Left ventricle myocardium inferior (tissue), 1 donor: ENCODE measurements around the gene SOX15. TPM values are rescaled to one million over a fixed set of nuclear protein-coding genes. Genes with fewer than 3 reads are reported as not detected.

Source experiments
- DNase-seq: peaks from one replicate; pipeline ENCODE4 v3.0.0-alpha.2; 2020
- H3K27ac ChIP-seq: fragments of 200-600 bp; replicated peaks from 2 replicates; pipeline ENCODE4 v1.8.0; 2021
- H3K27me3 ChIP-seq: fragments of 200-600 bp; 2 replicates; pipeline ENCODE4 v1.8.0; 2021; ENCODE audit warnings: low read depth
- H3K36me3 ChIP-seq: fragments of 200-600 bp; 2 replicates; pipeline ENCODE4 v1.8.0; 2021
- H3K4me1 ChIP-seq: fragments of 200-600 bp; 2 replicates; pipeline ENCODE4 v1.8.0; 2021
- H3K4me3 ChIP-seq: fragments of 200-600 bp; 2 replicates; pipeline ENCODE4 v1.8.0; 2021; ENCODE audit warnings: mild to moderate bottlenecking, moderate library complexity
- H3K9me3 ChIP-seq: fragments of 200-600 bp; replicated peaks from 2 replicates; pipeline ENCODE4 v1.8.0; 2021
- intact Hi-C: fragments of 100-400 bp; cut with micrococcal nuclease; formaldehyde crosslinking; loops from one replicate; pipeline ENCODE4 v1.11.0; 2022
- total RNA-seq: library from RNA; stranded (reverse); fragmentation: NEBNext Ultra II Directional; extraction: Animal tissue kit (Norgen Biotek cat#: 25700); gene quantifications from one replicate; pipeline ENCODE4 v1.2.1, GENCODE V29; 2021
- TF ChIP-seq, protein P1 (sequence below): fragments of 200-600 bp; IDR thresholded peaks from 2 replicates; pipeline ENCODE4 v1.8.0; 2021; ENCODE audit warnings: antibody characterized with exemption, mild to moderate bottlenecking, borderline replicate concordance
- donor health status: DM: no; HTN: yes; CAD: no; lungs with severe emphysema.

The SOX15 gene
- total RNA-seq, 1 donor from 2014 or later: 1.9 TPM

DNA sequence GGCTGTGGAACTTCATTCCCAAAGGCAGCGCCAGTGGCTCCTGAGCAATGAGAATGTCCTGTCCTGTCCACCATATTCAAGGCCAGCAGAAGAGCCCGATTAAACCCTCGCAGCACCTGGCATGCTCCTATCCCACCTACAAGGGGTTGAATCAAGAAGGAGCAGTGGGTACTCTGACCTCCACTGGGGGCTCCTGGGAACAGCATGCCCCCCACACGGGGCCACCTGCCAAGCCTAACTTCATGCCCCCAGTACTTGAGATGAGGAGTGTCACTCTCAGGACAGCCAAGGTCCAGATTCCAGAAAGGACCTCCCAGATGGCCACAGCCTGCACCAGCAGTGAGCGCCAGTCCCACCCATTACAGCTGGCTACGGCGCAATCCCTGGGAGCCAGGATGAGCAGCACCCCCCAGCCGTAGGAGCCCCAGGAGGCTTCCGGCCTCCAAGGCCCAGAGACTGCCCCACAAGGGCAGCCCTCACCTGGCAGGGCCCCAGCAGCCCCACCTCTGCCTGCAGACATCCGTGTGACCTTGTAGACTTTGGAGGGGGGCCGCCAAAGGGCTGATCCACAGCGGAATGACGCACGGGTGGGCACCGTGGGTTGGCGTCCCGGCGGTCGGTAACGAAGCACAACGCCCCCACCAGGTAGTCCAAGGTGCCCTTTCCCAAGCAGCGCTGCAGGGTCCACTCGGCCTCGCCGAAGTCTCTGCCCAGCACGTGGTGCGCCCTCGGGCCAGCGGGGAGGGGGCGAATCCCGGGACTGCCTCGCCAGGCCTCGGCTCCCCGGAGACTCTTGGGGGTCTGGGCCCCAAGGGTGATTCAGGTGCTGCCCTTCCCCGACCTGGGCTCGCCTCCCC is 7.3 kb downstream of the SOX15 start:
- Histone ChIP-seq H3K4me1 (peaks cover 77% of the 10 kb centered on the region), H3K27ac (peak overlapping the region; percentile 96), H3K36me3 (peaks cover 25% of the 10 kb centered on the region), H3K27me3 (no peaks in the 10 kb centered on the region), H3K9me3 (no peaks in the 10 kb centered on the region), H3K4me3 (peak overlapping the region; percentile 76)
- TF ChIP-seq, protein P1, sequence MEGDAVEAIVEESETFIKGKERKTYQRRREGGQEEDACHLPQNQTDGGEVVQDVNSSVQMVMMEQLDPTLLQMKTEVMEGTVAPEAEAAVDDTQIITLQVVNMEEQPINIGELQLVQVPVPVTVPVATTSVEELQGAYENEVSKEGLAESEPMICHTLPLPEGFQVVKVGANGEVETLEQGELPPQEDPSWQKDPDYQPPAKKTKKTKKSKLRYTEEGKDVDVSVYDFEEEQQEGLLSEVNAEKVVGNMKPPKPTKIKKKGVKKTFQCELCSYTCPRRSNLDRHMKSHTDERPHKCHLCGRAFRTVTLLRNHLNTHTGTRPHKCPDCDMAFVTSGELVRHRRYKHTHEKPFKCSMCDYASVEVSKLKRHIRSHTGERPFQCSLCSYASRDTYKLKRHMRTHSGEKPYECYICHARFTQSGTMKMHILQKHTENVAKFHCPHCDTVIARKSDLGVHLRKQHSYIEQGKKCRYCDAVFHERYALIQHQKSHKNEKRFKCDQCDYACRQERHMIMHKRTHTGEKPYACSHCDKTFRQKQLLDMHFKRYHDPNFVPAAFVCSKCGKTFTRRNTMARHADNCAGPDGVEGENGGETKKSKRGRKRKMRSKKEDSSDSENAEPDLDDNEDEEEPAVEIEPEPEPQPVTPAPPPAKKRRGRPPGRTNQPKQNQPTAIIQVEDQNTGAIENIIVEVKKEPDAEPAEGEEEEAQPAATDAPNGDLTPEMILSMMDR: no peak
- DNase-seq: no peak
- intact Hi-C loops: no loop called here

DNA sequence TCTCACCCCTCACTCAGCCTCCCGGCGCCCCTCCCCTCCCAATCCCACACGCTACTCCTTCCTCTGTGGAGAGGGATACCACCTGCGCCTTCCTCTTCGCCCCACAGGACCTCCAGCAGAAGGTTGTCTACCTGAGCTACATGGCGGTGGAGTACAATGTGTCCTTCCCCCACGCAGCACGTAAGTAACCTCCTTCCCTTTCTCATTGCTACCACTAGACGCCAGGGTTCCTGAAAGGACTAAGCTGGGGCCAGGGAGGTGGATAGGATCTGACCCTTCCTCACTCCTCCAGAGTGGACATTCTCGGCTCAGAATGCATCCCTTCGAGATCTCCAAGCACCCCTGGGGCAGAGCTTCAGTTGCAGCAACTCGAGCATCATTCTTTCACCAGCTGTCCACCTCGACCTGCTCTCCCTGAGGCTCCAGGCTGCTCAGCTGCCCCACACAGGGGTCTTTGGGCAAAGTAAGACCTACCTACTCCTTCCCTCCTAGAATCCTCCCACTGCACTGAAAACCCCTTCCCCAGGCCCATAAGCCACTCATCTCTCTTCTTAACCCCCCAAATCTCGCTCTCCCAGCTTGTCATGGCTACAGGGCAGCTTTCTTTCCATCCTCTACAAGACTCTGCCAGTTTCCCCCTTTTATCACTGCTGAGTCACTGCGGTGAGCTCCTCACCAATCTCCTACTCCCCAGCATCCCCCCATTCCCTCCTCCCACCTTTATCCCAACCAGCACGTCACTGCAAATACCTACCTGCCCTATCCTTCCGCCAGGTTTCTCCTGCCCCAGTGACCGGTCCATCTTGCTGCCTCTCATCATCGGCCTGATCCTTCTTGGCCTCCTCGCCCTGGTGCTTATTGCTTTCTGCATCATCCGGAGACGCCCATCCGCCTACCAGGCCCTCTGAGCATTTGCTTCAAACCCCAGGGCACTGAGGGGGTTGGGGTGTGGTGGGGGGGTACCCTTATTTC is 9.0 kb downstream of the SOX15 start:
- intact Hi-C loops: no loop called here
- DNase-seq: no peak
- TF ChIP-seq, protein P1: no peak
- peaks cover 36% of the 10 kb centered on the region for H3K36me3 ChIP-seq
- no peaks in the 10 kb centered on the region for H3K27me3 ChIP-seq
- peaks cover 87% of the 10 kb centered on the region for H3K4me1 ChIP-seq
- no peaks in the 10 kb centered on the region for H3K9me3 ChIP-seq
- peak overlapping the region; percentile 76 for H3K4me3 ChIP-seq
- H3K27ac ChIP-seq: peak overlapping the region; percentile 96

DNA sequence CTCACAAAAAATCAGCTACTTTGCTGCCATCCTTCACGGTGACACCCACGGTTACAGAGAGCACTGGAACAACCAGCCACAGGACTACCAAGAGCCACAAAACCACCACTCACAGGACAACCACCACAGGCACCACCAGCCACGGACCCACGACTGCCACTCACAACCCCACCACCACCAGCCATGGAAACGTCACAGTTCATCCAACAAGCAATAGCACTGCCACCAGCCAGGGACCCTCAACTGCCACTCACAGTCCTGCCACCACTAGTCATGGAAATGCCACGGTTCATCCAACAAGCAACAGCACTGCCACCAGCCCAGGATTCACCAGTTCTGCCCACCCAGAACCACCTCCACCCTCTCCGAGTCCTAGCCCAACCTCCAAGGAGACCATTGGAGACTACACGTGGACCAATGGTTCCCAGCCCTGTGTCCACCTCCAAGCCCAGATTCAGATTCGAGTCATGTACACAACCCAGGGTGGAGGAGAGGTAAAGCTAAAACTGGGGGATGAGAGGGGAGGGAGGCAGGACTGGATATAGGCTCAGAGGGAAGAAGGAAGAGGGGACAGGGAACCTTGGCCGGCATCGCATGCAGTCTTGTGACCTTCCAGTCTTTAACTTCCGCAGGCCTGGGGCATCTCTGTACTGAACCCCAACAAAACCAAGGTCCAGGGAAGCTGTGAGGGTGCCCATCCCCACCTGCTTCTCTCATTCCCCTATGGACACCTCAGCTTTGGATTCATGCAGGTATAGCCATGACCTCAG is 9.9 kb downstream of the SOX15 start:
- intact Hi-C loops: no loop called here
- peaks cover 88% of the 10 kb centered on the region for H3K4me1 ChIP-seq
- H3K9me3 ChIP-seq: no peaks in the 10 kb centered on the region
- TF ChIP-seq, protein P1: no peak
- no peaks in the 10 kb centered on the region for H3K27me3 ChIP-seq
- DNase-seq: no peak
- H3K4me3 ChIP-seq: peak overlapping the region; percentile 76
- peak overlapping the region; percentile 96 for H3K27ac ChIP-seq
- H3K36me3 ChIP-seq: peaks cover 43% of the 10 kb centered on the region

DNA sequence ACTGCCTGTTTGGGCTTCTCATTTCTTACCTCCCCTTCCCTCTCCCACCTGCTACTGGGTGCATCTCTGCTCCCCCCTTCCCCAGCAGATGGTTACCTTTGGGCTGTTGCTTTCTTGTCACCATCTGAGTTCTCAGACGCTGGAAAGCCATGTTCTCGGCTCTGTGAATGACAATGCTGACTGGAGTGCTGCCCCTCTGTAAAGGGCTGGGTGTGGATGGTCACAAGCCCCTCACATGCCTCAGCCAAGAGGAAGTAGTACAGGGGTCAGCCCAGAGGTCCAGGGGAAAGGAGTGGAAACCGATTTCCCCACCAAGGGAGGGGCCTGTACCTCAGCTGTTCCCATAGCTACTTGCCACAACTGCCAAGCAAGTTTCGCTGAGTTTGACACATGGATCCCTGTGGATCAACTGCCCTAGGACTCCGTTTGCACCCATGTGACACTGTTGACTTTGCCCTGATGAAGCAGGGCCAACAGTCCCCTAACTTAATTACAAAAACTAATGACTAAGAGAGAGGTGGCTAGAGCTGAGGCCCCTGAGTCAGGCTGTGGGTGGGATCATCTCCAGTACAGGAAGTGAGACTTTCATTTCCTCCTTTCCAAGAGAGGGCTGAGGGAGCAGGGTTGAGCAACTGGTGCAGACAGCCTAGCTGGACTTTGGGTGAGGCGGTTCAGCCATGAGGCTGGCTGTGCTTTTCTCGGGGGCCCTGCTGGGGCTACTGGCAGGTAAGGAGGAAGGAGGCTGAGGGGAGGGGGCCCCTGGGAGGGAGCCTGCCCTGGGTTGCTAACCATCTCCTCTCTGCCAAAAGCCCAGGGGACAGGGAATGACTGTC is 10.7 kb downstream of the SOX15 start, which contains the start of gene CD68:
CD68 (plus strand) TSS at position 638 of the 833 bp plus-strand sequence; CDS start at position 678, 40 bp downstream.
- Histone ChIP-seq H3K27ac (peak within 1 kb of the TSS; percentile 96), H3K4me3 (peak within 1 kb of the TSS; percentile 76), H3K27me3 (no peaks in the 10 kb centered on the region), H3K36me3 (peaks cover 51% of the 10 kb centered on the region), H3K9me3 (no peaks in the 10 kb centered on the region), H3K4me1 (peaks cover 88% of the 10 kb centered on the region)
- peak; percentile 54 for DNase-seq
- TF ChIP-seq, protein P1: no peak
- intact Hi-C loops: no loop called here
